ENCODE data around the gene SYT1. TPM values are rescaled to one million over a fixed set of nuclear protein-coding genes. Genes with fewer than 3 reads are reported as not detected.
"Not testable (repeated sequence)": the region's sequence is repeated elsewhere in the genome, so short reads cannot be mapped to it uniquely, and the experiment has no call there.

Gene SYT1
- total RNA-seq = 2.1 TPM

DNA sequence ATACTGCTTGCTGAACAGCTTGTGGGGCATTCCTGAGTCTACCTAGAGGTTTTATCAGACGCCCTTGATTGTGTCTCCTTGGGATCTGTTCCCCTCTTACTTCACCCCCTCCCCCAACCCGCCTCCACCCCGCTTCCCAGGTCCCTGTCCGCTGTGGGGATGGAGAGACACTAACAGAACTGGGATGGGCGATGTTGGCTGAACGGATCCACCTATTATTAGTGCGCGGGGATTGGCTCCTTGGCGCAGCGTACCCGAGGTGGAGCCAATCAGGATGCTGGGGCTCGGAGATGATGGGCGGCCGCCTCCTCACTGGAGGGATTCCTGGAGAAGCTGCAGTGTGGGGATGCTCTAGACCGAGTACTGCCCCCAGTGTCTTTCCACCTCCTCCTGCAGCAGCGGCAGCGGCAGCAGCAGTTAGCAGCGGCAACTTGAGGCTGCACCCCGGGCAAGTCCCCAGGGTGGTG, at the start of gene SYT1:
SYT1 (plus strand) TSS at position 372 of the 467 bp plus-strand sequence.
- peaks cover 5 to 28% (median 13%) of the 10 kb centered on the region in 3 donors for H3K27me3 ChIP-seq (ENCODE audit: control insufficient read depth in 3 of 3, insufficient read depth in 3 of 3, low read length in 3 of 3)
- H3K9ac ChIP-seq (ENCODE audit: low read depth in 1 of 3, low read length in 3 of 3) = no peak within 1 kb of the TSS

DNA sequence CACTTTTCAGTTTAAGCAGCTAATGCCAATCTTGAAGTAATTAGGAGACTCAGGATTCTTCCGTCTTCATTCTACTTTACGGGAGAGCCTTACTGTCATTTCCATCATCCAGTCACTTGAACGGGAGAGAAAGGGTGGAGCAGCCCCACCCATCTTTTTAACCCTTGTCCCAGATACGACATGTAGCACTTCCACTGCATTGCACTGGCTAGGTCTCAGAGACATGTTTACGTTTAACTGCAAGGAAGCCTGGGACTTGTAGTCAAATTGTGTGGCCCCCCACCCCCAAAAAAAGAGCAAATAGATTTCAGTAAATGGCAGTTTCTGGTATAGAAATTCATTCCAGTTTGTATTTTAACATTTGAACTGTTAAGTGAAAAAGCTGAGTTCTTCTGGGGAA, 46.1 kb upstream of the SYT1 start:
- Histone ChIP-seq H3K4me1 (ENCODE audit: control insufficient read depth in 3 of 3, insufficient read depth in 3 of 3, low read length in 3 of 3) (no peaks in the 10 kb centered on the region), H3K4me3 (ENCODE audit: low read length in 3 of 3) (no peak overlapping the region), H3K9me3 (ENCODE audit: control insufficient read depth in 3 of 3, low read length in 3 of 3) (no peaks in the 10 kb centered on the region), H3K27ac (ENCODE audit: low read depth, low read length) (no peak overlapping the region), H3K27me3 (ENCODE audit: control insufficient read depth in 3 of 3, insufficient read depth in 3 of 3, low read length in 3 of 3) (no peaks in the 10 kb centered on the region), H3K9ac (ENCODE audit: low read depth in 1 of 3, low read length in 3 of 3) (no peak overlapping the region), H3K36me3 (ENCODE audit: control insufficient read depth in 3 of 3, insufficient read depth in 3 of 3, low read length in 3 of 3) (no peaks in the 10 kb centered on the region)

More for the DNA sequence above, at the start of gene SYT1:
- Histone ChIP-seq H3K4me1 (ENCODE audit: control insufficient read depth in 3 of 3, insufficient read depth in 3 of 3, low read length in 3 of 3) (peaks cover 2 to 10% (median 3%) of the 10 kb centered on the region in 3 donors), H3K36me3 (ENCODE audit: control insufficient read depth in 3 of 3, insufficient read depth in 3 of 3, low read length in 3 of 3) (no peaks in the 10 kb centered on the region), H3K4me3 (ENCODE audit: low read length in 3 of 3) (peak within 1 kb of the TSS; percentile 49 to 61 (median 59)), H3K9me3 (ENCODE audit: control insufficient read depth in 3 of 3, low read length in 3 of 3) (no peaks in the 10 kb centered on the region), H3K27ac (ENCODE audit: low read depth, low read length) (no peak within 1 kb of the TSS)

DNA sequence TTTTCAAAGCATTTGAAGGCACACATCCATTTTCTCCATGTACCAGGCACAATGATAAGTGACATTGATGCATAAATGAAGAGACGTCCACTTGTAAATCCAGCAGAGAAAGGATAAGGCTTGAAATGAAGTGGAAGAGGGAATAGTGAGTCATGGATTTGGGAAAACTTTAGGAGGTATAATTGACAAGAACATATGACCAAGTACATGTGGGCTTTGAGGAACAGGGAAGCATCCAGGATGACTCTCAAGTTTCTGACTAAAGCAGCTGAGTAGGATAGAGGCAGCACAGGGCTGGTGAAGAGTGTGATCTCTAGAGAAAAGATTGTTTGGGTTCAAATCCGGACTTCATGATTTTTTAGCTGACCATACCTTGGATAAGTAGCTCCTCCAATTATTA, 43.6 kb upstream of the SYT1 start:
- no peaks in the 10 kb centered on the region for H3K4me1 ChIP-seq (ENCODE audit: control insufficient read depth in 3 of 3, insufficient read depth in 3 of 3, low read length in 3 of 3)
- H3K9me3 ChIP-seq (ENCODE audit: control insufficient read depth in 3 of 3, low read length in 3 of 3) = no peaks in the 10 kb centered on the region
- no peak overlapping the region for H3K9ac ChIP-seq (ENCODE audit: low read depth in 1 of 3, low read length in 3 of 3)
- H3K27ac ChIP-seq (ENCODE audit: low read depth, low read length) = no peak overlapping the region
- no peaks in the 10 kb centered on the region for H3K36me3 ChIP-seq (ENCODE audit: control insufficient read depth in 3 of 3, insufficient read depth in 3 of 3, low read length in 3 of 3)
- H3K27me3 ChIP-seq (ENCODE audit: control insufficient read depth in 3 of 3, insufficient read depth in 3 of 3, low read length in 3 of 3) = no peaks in the 10 kb centered on the region
- H3K4me3 ChIP-seq (ENCODE audit: low read length in 3 of 3) = no peak overlapping the region

DNA sequence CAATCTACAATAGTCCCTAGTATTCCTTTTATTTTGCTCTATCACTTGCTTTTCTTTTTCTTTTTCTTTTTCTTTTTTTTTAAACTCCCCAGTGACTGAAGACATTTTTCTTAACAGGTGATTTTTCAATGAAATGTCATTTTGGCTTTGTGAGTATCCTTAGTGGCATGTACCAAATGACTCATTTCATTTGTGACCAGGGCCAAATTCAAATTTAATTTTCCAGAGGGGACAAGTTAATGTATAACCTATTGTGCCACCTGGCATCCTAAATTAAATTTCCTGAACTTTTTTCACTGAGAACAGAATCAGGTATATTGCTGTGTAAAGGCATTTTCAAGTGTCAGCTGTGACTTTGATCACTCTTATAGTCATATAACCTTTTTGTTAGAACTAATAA, 39.7 kb upstream of the SYT1 start:
- H3K4me3 ChIP-seq (ENCODE audit: low read length in 3 of 3) = no peak overlapping the region
- H3K36me3 ChIP-seq (ENCODE audit: control insufficient read depth in 3 of 3, insufficient read depth in 3 of 3, low read length in 3 of 3) = no peaks in the 10 kb centered on the region
- no peak overlapping the region for H3K27ac ChIP-seq (ENCODE audit: low read depth, low read length)
- H3K27me3 ChIP-seq (ENCODE audit: control insufficient read depth in 3 of 3, insufficient read depth in 3 of 3, low read length in 3 of 3) = no peaks in the 10 kb centered on the region
- H3K9ac ChIP-seq (ENCODE audit: low read depth in 1 of 3, low read length in 3 of 3) = no peak overlapping the region
- no peaks in the 10 kb centered on the region for H3K4me1 ChIP-seq (ENCODE audit: control insufficient read depth in 3 of 3, insufficient read depth in 3 of 3, low read length in 3 of 3)
- no peaks in the 10 kb centered on the region for H3K9me3 ChIP-seq (ENCODE audit: control insufficient read depth in 3 of 3, low read length in 3 of 3)

DNA sequence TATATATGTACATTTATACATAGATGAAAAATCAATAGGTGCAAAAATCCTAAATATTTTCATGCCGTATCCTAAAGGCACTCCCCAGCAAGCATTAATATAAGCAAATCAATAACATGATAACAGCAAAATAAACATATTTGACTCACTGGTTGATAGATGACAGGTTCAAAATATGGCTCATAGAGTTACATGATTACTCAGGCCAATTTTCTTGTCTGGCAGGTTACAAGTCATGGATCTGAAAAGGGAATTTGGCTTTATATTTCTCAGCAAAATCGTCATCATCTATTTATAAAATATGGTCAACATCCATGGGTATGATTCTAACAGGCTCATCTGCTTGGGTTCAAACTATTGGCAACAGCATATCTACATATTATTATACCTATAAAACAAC, 34.9 kb upstream of the SYT1 start:
- Histone ChIP-seq H3K4me3 (ENCODE audit: low read length in 3 of 3) (no peak overlapping the region), H3K27ac (ENCODE audit: low read depth, low read length) (no peak overlapping the region), H3K36me3 (ENCODE audit: control insufficient read depth in 3 of 3, insufficient read depth in 3 of 3, low read length in 3 of 3) (no peaks in the 10 kb centered on the region), H3K9me3 (ENCODE audit: control insufficient read depth in 3 of 3, low read length in 3 of 3) (no peaks in the 10 kb centered on the region), H3K9ac (ENCODE audit: low read depth in 1 of 3, low read length in 3 of 3) (no peak overlapping the region), H3K27me3 (ENCODE audit: control insufficient read depth in 3 of 3, insufficient read depth in 3 of 3, low read length in 3 of 3) (no peaks in the 10 kb centered on the region), H3K4me1 (ENCODE audit: control insufficient read depth in 3 of 3, insufficient read depth in 3 of 3, low read length in 3 of 3) (no peaks in the 10 kb centered on the region)

DNA sequence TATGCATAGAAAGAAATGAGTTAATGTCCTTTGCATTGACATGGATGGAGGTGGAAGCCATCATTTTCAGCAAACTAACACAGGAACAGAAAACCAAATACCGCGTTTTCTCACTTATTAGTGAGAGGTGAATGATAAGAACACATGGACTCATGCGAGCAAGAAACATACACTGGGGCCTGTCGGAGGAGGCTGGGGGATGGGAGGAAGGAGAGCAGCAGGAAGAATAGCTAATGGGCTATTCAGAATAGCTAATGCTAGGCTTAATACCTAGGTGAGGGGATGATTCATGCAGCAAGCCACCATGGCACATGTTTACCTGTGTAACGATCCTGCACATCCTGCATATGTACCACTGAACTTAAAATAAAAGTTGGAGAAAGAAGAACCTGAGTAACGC, 29.1 kb upstream of the SYT1 start:
- H3K27me3 ChIP-seq (ENCODE audit: control insufficient read depth in 3 of 3, insufficient read depth in 3 of 3, low read length in 3 of 3) = no peaks in the 10 kb centered on the region
- H3K27ac ChIP-seq (ENCODE audit: low read depth, low read length) = no peak overlapping the region
- H3K4me1 ChIP-seq (ENCODE audit: control insufficient read depth in 3 of 3, insufficient read depth in 3 of 3, low read length in 3 of 3) = no peaks in the 10 kb centered on the region
- no peaks in the 10 kb centered on the region for H3K36me3 ChIP-seq (ENCODE audit: control insufficient read depth in 3 of 3, insufficient read depth in 3 of 3, low read length in 3 of 3)
- H3K9me3 ChIP-seq (ENCODE audit: control insufficient read depth in 3 of 3, low read length in 3 of 3) = no peaks in the 10 kb centered on the region
- H3K9ac ChIP-seq (ENCODE audit: low read depth in 1 of 3, low read length in 3 of 3) = no peak overlapping the region
- no peak overlapping the region for H3K4me3 ChIP-seq (ENCODE audit: low read length in 3 of 3)

DNA sequence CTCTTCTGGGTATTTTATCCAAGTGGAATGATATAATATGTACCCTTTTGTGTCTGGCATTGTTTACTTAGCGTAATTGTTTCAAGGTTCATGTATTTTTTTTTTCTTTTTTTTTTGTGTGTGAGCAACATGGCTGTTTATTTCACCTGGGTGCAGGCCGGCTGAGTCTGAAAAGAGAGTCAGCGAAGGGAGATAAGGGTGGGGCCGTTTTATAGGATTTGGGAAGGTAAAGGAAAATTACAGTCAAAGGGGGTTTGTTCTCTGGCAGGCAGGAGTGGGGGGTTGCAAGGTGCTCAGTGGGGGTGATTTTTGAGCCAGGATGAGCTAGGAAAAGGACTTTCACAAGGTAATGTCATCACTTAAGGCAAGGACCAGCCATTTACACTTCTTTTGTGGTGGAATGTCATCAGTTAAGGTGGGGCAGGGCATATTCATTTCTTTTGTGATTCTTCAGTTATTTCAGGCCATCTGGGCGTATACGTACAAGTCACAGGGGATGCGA, 24.0 kb upstream of the SYT1 start:
- H3K4me1 ChIP-seq (ENCODE audit: control insufficient read depth in 3 of 3, insufficient read depth in 3 of 3, low read length in 3 of 3); H3K27me3 ChIP-seq (ENCODE audit: control insufficient read depth in 3 of 3, insufficient read depth in 3 of 3, low read length in 3 of 3); H3K9me3 ChIP-seq (ENCODE audit: control insufficient read depth in 3 of 3, low read length in 3 of 3); H3K4me3 ChIP-seq (ENCODE audit: low read length in 3 of 3); H3K9ac ChIP-seq (ENCODE audit: low read depth in 1 of 3, low read length in 3 of 3); H3K36me3 ChIP-seq (ENCODE audit: control insufficient read depth in 3 of 3, insufficient read depth in 3 of 3, low read length in 3 of 3); H3K27ac ChIP-seq (ENCODE audit: low read depth, low read length): not testable (repeated sequence)

DNA sequence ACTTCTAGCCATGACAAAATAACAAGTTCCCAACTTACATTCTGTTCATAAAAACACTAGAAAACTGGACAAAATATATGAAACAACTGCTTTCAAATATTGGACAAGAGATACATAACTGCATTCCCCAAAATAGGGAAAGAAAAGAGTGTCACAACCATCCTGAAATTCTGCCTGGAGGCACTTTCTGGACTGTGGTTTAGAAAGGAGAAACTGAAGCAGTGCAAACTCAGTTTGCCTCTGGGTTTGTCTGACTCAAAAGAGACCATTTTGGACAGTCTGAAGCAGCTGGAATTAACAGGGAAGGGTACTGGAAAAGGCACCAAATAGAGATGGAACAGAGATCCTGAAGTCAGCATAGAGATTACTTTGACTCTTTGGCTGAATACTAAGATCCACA, 11.3 kb upstream of the SYT1 start:
- no peak overlapping the region for H3K27ac ChIP-seq (ENCODE audit: low read depth, low read length)
- no peaks in the 10 kb centered on the region for H3K36me3 ChIP-seq (ENCODE audit: control insufficient read depth in 3 of 3, insufficient read depth in 3 of 3, low read length in 3 of 3)
- H3K4me1 ChIP-seq (ENCODE audit: control insufficient read depth in 3 of 3, insufficient read depth in 3 of 3, low read length in 3 of 3) = no peaks in the 10 kb centered on the region
- no peak overlapping the region for H3K9ac ChIP-seq (ENCODE audit: low read depth in 1 of 3, low read length in 3 of 3)
- no peak overlapping the region for H3K4me3 ChIP-seq (ENCODE audit: low read length in 3 of 3)
- H3K27me3 ChIP-seq (ENCODE audit: control insufficient read depth in 3 of 3, insufficient read depth in 3 of 3, low read length in 3 of 3) = no peaks in the 10 kb centered on the region
- no peaks in the 10 kb centered on the region for H3K9me3 ChIP-seq (ENCODE audit: control insufficient read depth in 3 of 3, low read length in 3 of 3)

DNA sequence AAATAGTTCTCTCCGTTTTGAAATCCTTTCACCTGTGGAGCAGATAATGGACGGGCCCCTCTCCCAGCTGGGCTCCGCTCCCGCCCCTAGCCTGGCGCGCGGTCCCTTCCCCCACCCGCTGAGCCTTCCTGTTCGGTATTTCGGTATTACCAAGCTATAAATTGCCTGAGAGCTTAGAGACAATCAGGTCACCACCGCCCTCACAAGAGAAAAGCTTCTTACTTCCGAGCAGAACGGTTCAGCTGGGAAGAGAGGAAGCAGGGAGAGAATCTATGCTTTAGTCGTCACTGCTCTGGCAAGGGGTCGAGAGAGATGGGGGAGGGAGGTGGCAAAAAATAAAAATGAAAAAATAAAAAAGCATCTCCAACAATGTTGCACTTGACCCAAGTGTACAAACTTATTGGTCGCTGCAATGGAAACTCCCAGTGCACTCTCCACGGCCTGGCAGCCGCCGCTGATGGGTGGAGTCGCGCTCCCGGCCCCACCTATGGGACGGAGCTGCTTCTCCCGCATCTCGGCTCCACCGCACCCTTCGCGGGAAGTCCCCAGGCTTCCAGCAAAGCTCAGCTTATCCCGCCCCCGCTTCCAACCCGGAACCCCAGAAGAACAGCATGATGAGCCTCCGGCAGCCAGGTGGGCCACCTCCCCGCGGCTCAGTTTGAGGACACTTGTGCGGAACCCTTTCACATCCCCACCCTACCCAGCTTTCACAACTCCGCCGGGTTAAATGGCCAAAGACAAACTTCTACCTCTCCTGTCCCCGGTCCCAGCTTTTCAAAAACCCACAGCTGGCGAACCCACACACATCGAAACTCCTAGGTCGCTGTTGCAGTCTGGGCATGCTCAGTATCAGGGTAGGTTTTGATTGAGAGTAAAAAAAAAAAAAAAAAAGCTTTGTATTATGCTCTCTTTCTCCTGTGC, 832 bp upstream of the SYT1 start:
- peak overlapping the region; percentile 49 to 61 (median 59) for H3K4me3 ChIP-seq (ENCODE audit: low read length in 3 of 3)
- H3K9me3 ChIP-seq (ENCODE audit: control insufficient read depth in 3 of 3, low read length in 3 of 3) = no peaks in the 10 kb centered on the region
- H3K9ac ChIP-seq (ENCODE audit: low read depth in 1 of 3, low read length in 3 of 3) = no peak overlapping the region
- peaks cover 2 to 10% (median 3%) of the 10 kb centered on the region in 3 donors for H3K4me1 ChIP-seq (ENCODE audit: control insufficient read depth in 3 of 3, insufficient read depth in 3 of 3, low read length in 3 of 3)
- H3K36me3 ChIP-seq (ENCODE audit: control insufficient read depth in 3 of 3, insufficient read depth in 3 of 3, low read length in 3 of 3) = no peaks in the 10 kb centered on the region
- H3K27me3 ChIP-seq (ENCODE audit: control insufficient read depth in 3 of 3, insufficient read depth in 3 of 3, low read length in 3 of 3) = peaks cover 5 to 28% (median 13%) of the 10 kb centered on the region in 3 donors
- no peak overlapping the region for H3K27ac ChIP-seq (ENCODE audit: low read depth, low read length)

DNA sequence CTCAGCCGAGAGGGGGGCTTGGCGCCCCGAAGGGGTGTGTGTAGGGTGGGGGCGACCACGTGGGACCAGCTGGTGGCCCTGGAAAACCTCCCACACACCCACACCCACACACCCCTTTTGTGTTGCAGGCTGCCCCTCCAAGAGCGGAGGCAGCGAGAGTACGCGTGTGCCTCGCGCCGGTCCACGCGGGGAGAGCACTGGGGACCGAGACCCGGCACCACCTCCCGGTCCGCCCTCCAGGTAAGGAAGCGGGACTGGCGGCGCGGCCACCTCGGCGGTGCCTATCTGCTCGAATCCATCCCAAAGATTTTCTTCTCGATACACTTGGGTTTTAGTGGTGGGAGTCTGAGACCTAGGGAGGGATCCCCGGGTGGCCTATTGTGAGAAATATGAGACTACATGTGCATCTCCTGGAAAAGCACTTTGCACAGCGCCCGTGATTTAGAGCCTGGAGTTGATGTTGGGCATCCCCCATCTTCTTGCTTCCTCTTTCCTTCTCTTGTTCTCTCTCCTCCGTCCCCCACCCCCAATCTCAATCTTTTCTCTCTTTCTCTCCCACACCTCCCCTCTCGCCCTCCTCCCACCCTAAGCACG, 393 bp downstream of the SYT1 start:
- Histone ChIP-seq H3K4me3 (ENCODE audit: low read length in 3 of 3) (peak overlapping the region in 1 of 3 donors; percentile 14), H3K4me1 (ENCODE audit: control insufficient read depth in 3 of 3, insufficient read depth in 3 of 3, low read length in 3 of 3) (peaks cover 2 to 10% (median 3%) of the 10 kb centered on the region in 3 donors), H3K9ac (ENCODE audit: low read depth in 1 of 3, low read length in 3 of 3) (no peak overlapping the region), H3K27ac (ENCODE audit: low read depth, low read length) (no peak overlapping the region), H3K27me3 (ENCODE audit: control insufficient read depth in 3 of 3, insufficient read depth in 3 of 3, low read length in 3 of 3) (peaks cover 5 to 28% (median 13%) of the 10 kb centered on the region in 3 donors), H3K36me3 (ENCODE audit: control insufficient read depth in 3 of 3, insufficient read depth in 3 of 3, low read length in 3 of 3) (no peaks in the 10 kb centered on the region), H3K9me3 (ENCODE audit: control insufficient read depth in 3 of 3, low read length in 3 of 3) (no peaks in the 10 kb centered on the region)
